K562 (cell line): ENCODE measurements around the gene EFNB3. TPM values are rescaled to one million over a fixed set of nuclear protein-coding genes. Genes with fewer than 3 reads are reported as not detected.

ENCODE experiments used
- BRCA1 ChIP-seq, 2 experiments: fragments of 450-650 bp in 1 of 2; sonication (generic) in 1 of 2; formaldehyde crosslinking in 1 of 2; IDR thresholded peaks; 2 replicates each; pipeline versions ENCODE4 v1.5.0 to v1.6.1; 2017 to 2020; ENCODE audit warnings: mild to moderate bottlenecking in 1 of 2, missing genetic modification reagents in 1 of 2
- HDGF ChIP-seq: fragments of 450-650 bp; IDR thresholded peaks from 2 replicates; pipeline ENCODE4 v1.6.1; 2016
- MGA ChIP-seq: fragments of 450-650 bp; IDR thresholded peaks from 2 replicates; pipeline ENCODE4 v1.6.1; 2016; ENCODE audit warnings: mild to moderate bottlenecking, moderate library complexity
- POLR2G ChIP-seq: fragments of 200-400 bp; formaldehyde crosslinking; IDR thresholded peaks from 2 replicates; pipeline ENCODE4 v1.6.1; 2017; ENCODE audit warnings: low read depth, mild to moderate bottlenecking, antibody characterized with exemption, low read length, moderate library complexity
- PRMT5 ChIP-seq: sonication (generic); formaldehyde crosslinking; IDR thresholded peaks from 2 replicates; pipeline ENCODE4 v1.5.0; 2020; ENCODE audit warnings: missing genetic modification reagents
- RFX5 ChIP-seq: IDR thresholded peaks from 2 replicates; pipeline ENCODE4 v1.6.1; 2011; ENCODE audit warnings: low read depth, mild to moderate bottlenecking, improper control_type of control experiment, low read length
- TRIM24 ChIP-seq, 2 experiments: fragments of 450-650 bp; IDR thresholded peaks; 2 replicates each; pipeline ENCODE4 v1.6.1; 2016
- U2AF1 ChIP-seq: fragments of 200-400 bp; formaldehyde crosslinking; optimal IDR thresholded peaks from 2 replicates; pipeline ENCODE3; 2017; ENCODE audit warnings: mild to moderate bottlenecking, low read depth, low read length, moderate library complexity
- USF1 ChIP-seq: sonication (generic); formaldehyde crosslinking; IDR thresholded peaks from 2 replicates; pipeline ENCODE4 v1.9.0; 2022; ENCODE audit warnings: mild to moderate bottlenecking, missing genetic modification reagents
- ZBTB9 ChIP-seq: fragments of 450-650 bp; formaldehyde crosslinking; IDR thresholded peaks from 2 replicates; pipeline ENCODE4 v1.4.0; 2020; ENCODE audit warnings: mild to moderate bottlenecking, moderate library complexity
- ZC3H8 ChIP-seq: fragments of 450-650 bp; IDR thresholded peaks from 2 replicates; pipeline ENCODE4 v1.6.1; 2017
- ZNF146 ChIP-seq: IDR thresholded peaks from one replicate; pipeline ENCODE4 v1.6.1; 2018; ENCODE audit warnings: missing compliant biosample characterization; ENCODE audit not compliant: unreplicated experiment
- polyA plus RNA-seq, 8 experiments: library from polyadenylated mRNA; depleted of rRNA in 4 of 8; stranded (reverse) in 5 of 8; unstranded in 3 of 8; fragments of >200 nt; fragmentation: Nextera tagmentation in 2 of 8; fragmentation: Illumina TruSeq in 1 of 8; extraction: Ambion mirVana in 2 of 8; extraction: Trizol in 1 of 8; gene quantifications; 2 replicates each; pipeline versions ENCODE4 v1.2.1 to v1.2.3, GENCODE V29; 2011 to 2014; ENCODE audit warnings: inconsistent platforms in 1 of 8, missing spikeins in 1 of 8
- total RNA-seq, 7 experiments: library from RNA; depleted of rRNA in 6 of 7; stranded (reverse); fragments of >200 nt in 6 of 7; fragmentation: Illumina TruSeq in 2 of 7; extraction: Trizol in 2 of 7; gene quantifications; 2 replicates each; pipeline versions ENCODE4 v1.2.1 to v1.2.3, GENCODE V29; 2011 to 2021; ENCODE audit warnings: low replicate concordance in 1 of 7

Gene EFNB3
- total and polyA plus RNA-seq, 9 of the 15 experiments (the other 6 are each of a cell fraction or from before 2014, with no cell fraction given): not detected

DNA sequence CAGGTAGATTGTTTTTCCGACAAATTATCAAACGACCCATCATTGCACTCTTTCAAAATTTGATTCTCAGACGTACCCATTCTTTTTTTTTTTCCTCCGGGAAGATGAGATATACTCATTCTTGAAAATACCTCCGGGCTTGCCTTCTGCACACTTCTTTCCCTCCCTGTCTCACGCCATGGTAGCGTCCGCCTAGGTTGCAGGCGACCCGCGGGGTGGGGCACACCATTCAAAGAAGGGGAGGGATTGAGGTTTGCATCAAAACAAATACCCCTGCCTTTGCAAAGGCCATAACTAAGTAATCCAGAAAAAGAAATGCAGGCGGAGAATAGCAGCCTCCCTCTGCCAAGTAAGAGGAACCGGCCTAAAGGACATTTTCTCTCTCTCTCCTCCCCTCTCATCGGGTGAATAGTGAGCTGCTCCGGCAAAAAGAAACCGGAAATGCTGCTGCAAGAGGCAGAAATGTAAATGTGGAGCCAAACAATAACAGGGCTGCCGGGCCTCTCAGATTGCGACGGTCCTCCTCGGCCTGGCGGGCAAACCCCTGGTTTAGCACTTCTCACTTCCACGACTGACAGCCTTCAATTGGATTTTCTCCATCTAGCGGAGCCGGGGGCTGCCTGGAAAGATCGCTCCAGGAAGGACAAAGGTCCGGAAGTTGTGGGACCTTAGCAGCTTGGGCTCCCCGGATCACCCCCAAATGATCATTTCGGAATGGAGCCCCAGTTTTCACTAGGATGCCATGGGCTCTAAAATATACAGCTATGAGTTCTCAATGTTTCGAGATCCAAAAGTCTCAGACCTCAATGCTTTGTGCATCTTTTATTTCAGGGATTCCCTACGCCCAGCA is 18.6 kb upstream of the EFNB3 start (continued):
- TF ChIP-seq BRCA1 (IDR thresholded peaks at IDR 0.05): no peak
- TF ChIP-seq BRCA1 (CRISPR knock-in tag; IDR thresholded peaks at IDR 0.05): no peak
- no peak for TF ChIP-seq TRIM24 (IDR thresholded peaks at IDR 0.05)
- TF ChIP-seq MGA: no peak; the same call in 1 of the 2 replicates
- no peak for TF ChIP-seq U2AF1
- TF ChIP-seq USF1: no peak
- TF ChIP-seq ZBTB9 (CRISPR knock-in tag): no peak; the same call in 1 of the 2 replicates
- no peak for TF ChIP-seq ZC3H8
- peak; percentile 59 for TF ChIP-seq POLR2G
- TF ChIP-seq ZNF146 (CRISPR knock-in tag): no peak
- TF ChIP-seq HDGF: no peak
- TF ChIP-seq RFX5: no peak
- no peak for TF ChIP-seq PRMT5
